C4-2B (cell line): Measurements from ENCODE around the gene FRMD8.

Source experiments
- H3K27ac ChIP-seq: fragments of 450-650 bp; 2 replicates; pipeline ENCODE4 v1.5.1; 2017
- ZFX ChIP-seq: fragments of 450-650 bp; IDR thresholded peaks from 2 replicates; pipeline ENCODE4 v1.6.1; 2017
- TF ChIP-seq, protein P1 (sequence below): fragments of 450-650 bp; conservative IDR thresholded peaks from 2 replicates; pipeline ENCODE4 v1.5.1; 2017; ENCODE audit warnings: mild to moderate bottlenecking

The FRMD8 gene

DNA sequence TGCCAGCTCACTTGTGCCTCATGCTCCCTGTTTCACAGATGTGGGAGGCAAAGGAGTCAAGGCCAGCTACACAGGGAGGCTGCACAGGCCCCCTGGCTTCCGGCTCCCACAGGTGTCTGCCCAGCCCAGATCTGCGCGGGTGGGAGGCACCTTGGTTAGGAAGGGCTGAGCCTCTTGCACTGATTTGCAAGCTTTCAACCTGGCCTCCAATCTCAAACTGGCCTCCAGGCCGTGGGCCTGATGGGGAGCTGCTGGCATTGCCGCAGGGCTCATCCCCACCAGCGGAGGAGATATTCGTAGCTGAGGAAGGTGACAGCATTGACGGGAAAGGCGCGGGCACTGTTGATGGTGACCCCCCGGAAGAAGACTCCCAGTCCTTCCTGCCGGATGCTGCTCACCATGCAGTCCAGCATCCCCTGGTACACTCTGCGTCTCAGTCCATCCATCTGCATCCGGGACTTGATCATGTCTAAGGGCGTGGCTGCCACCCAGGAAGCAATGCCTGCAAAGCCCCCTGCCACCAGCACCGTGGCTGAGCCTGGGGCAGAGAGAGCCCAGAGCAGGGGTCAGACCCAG is 10.2 kb upstream of the FRMD8 start:
- H3K27ac ChIP-seq, result no peak overlapping the region
- TF ChIP-seq ZFX, result no peak
- TF ChIP-seq, protein P1, sequence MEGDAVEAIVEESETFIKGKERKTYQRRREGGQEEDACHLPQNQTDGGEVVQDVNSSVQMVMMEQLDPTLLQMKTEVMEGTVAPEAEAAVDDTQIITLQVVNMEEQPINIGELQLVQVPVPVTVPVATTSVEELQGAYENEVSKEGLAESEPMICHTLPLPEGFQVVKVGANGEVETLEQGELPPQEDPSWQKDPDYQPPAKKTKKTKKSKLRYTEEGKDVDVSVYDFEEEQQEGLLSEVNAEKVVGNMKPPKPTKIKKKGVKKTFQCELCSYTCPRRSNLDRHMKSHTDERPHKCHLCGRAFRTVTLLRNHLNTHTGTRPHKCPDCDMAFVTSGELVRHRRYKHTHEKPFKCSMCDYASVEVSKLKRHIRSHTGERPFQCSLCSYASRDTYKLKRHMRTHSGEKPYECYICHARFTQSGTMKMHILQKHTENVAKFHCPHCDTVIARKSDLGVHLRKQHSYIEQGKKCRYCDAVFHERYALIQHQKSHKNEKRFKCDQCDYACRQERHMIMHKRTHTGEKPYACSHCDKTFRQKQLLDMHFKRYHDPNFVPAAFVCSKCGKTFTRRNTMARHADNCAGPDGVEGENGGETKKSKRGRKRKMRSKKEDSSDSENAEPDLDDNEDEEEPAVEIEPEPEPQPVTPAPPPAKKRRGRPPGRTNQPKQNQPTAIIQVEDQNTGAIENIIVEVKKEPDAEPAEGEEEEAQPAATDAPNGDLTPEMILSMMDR, result no peak

DNA sequence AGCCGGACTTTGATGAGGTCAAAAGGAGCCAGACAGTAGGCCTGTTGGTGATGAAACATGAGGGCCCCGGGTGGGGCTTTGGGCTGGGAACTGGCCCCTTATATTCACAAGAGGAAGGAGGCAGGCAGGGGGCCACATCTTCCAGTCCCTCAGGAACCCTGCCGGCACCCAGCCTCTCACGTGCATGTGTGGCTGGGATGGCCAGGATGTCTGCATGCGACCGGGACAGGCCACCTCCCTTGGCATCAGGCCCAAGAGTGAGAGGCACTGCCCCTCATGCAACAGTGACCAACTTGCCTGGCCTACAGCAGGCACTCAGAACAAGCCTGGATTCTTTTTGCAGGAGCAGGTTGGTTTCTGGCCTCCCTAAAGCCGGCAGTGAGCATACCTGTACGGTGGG is 9.4 kb upstream of the FRMD8 start:
- H3K27ac ChIP-seq, result no peak overlapping the region
- TF ChIP-seq ZFX, result no peak
- TF ChIP-seq, protein P1, result no peak

DNA sequence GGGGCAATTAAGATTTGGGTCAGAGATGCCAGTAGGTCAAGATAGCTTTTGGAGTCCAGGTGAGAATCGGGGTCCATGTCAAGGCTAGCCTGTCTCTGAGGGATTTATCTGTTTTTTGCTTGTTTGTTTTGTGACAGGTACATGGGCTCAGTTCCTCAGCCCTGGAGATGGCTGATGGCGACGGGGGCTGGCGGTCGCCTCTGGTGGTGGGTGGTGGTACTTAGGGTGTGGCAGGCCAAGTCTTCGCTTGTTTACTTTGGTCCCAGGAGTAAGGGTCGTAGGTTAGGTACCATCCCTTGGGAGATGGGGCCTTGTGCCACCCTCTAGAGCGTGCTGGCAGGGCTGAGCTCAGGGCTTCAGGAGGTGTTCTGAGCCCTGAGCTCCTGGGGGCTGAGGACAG is 8.7 kb upstream of the FRMD8 start:
- H3K27ac ChIP-seq, result no peak overlapping the region
- TF ChIP-seq ZFX, result no peak
- TF ChIP-seq, protein P1, result no peak

DNA sequence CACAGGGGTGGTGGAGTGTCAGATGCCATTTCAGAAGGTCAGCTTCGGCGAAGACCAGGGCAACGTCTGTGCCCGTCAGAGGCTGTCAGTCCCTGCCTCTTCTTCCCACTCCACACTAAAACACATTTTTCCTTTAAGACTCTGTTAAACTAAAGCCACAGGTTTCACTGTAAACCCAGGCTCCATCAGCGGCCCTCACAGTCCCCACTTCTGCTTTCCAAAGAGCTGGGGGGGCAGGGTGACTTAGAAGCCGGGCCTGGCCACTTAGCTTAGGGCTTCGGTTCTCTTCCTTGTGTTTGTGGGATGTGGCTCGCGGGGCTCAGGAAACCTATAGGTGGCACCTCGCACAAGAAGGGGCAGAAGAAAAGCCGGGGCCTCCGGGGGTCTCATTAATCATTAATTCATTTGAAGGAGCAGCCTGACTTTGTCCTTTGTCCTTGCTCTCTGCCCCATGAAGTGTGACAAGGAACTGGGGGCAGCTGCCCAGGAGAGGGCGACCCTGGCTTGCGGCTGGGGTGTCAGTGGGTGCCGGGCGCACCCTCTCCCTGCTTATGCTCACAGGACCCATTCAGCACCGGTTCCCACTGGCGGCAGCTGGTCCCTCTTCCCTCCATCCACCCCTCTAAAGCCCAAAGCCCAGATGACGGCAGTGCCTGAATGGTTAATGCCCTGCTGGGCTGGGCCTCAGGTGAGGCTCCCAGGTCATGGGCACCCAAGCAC is 8.1 kb upstream of the FRMD8 start:
- no peak for TF ChIP-seq ZFX
- TF ChIP-seq, protein P1, result no peak
- H3K27ac ChIP-seq, result no peak overlapping the region

DNA sequence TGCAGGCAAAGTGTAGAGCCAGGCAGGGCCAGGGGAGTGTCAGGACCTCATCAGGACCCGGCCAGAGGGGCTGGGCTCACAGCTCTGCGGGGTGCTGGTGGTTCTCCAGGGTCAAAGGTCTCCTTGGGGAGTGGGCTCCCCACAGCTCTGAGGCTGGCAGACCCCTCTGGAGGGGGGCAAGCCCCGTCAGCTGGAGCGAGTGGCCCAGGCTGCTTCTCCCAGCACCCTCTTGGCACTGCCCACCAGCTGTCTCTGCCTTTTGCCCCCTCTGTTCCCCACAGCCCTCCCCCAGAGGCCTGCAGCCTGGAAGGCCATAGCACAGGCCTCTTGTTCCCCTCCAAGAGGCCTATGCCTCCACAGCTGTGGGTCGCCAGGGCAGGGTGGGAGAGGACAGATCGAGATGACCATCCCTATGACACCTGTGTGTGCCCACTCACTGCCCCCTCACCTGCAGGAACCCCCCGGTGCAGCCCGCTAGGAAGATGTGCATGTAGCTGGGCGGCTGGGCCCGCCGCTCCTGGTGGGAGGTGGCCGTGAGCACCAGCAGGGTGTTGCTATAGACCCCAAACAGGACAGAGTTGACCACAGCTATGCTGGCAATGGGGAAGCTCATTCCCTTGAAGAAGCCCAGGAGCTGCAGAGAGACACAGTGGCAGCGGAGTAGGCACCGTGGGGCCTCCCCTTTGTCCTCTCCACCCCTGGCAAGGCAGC is 7.4 kb upstream of the FRMD8 start:
- no peak overlapping the region for H3K27ac ChIP-seq
- no peak for TF ChIP-seq ZFX
- TF ChIP-seq, protein P1, result no peak

DNA sequence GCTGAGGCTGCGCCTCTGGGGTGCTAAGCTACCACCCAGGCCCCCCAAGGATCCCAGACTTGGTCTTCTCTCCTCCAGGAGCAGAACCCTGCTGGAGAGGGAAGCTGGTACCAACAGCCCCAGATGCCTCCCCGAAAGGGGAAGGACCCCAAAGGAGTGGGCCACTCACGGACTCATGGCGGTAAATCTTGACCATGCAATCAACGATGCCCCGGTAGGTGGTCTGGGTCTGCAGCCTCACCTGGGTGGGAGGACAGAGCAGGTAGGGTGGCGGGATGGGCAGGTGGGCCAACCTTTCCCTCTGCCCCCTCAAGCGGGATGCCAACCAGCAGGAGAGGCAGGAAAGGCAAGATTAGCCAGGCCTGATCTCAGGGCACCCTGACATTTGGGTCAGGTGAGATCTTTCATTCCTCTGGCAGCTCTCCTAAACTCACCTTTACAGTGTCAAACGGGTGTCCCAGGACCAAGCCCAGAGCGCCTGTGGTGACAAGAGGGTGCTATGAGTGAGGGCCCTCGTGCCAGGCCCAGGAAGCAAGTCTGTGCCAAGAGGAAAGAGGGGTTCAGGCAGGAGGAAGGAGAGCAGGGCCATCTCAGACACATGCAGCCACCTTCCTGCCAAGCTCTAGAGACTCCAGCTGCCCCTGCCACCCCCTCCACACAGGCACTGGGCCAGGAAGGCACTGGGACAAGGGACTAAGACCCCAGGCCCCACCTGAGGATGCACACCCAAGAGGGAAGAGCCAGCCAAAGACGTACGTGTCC is 6.6 kb upstream of the FRMD8 start:
- TF ChIP-seq, protein P1, result no peak
- no peak for TF ChIP-seq ZFX
- H3K27ac ChIP-seq, result peak overlapping the region; percentile 99; the same call in 1 of the 2 replicates
